Stimulated activated CD8-positive, alpha-beta memory T cell treated with anti-CD3 and anti-CD28 coated beads, Interleukin-2, amount 100 ng/mL, for 1 hour (primary cell): ENCODE results near the gene C6orf163.
"Not testable (repeated sequence)": the region's sequence is repeated elsewhere in the genome, so short reads cannot be mapped to it uniquely, and the experiment has no call there.

Experiments used
- DNase-seq, 2 donors: peaks; one replicate each; pipeline ENCODE4 v3.0.0-alpha.2; 2020; ENCODE audit warnings: low read depth in 2 of 2

The C6orf163 gene

GRCh38 chr6:87344731-87345130 lies at the start of gene C6orf163:
Gene C6orf163, plus strand, starts transcription at chr6:87344813. Its CDS starts 287 bp downstream, at chr6:87345100.
- DNase-seq, result no peak

- no peak for DNase-seq
Observed at GRCh38 chr6:87297119-87297518, 47.5 kb upstream of the C6orf163 start.

- not testable (repeated sequence) for DNase-seq
Observed at GRCh38 chr6:87301277-87301676, 43.3 kb upstream of the C6orf163 start.

GRCh38 chr6:87308970-87309369 lies 35.6 kb upstream of the C6orf163 start:
- DNase-seq, result no peak

GRCh38 chr6:87312860-87313259 lies 31.8 kb upstream of the C6orf163 start:
- no peak for DNase-seq

GRCh38 chr6:87315071-87315470 lies 29.5 kb upstream of the C6orf163 start:
- no peak for DNase-seq

- no peak for DNase-seq
Observed at GRCh38 chr6:87319271-87319987, 25.2 kb upstream of the C6orf163 start.

GRCh38 chr6:87322304-87323212 lies 22.1 kb upstream of the C6orf163 start, which contains the start of gene SMIM8:
Gene SMIM8, plus strand, starts transcription at chr6:87322588. Its CDS starts 14,444 bp downstream, at chr6:87337032.
- DNase-seq, result peak; percentile 62 to 74

- DNase-seq, result not testable (repeated sequence)
Observed at GRCh38 chr6:87323880-87324279, 20.7 kb upstream of the C6orf163 start.

GRCh38 chr6:87330961-87331360 lies 13.7 kb upstream of the C6orf163 start:
- DNase-seq, result no peak

GRCh38 chr6:87333033-87333432 lies 11.6 kb upstream of the C6orf163 start:
- no peak for DNase-seq

- no peak for DNase-seq
Observed at GRCh38 chr6:87333591-87334181, 10.9 kb upstream of the C6orf163 start.

GRCh38 chr6:87334683-87335082 lies 9.9 kb upstream of the C6orf163 start:
- DNase-seq, result no peak

- no peak for DNase-seq
Observed at GRCh38 chr6:87336367-87336766, 8.2 kb upstream of the C6orf163 start.

- DNase-seq, result no peak
Observed at GRCh38 chr6:87340230-87340629, 4.4 kb upstream of the C6orf163 start.

GRCh38 chr6:87341158-87341557 lies 3.5 kb upstream of the C6orf163 start:
- no peak for DNase-seq

- no peak for DNase-seq
Observed at GRCh38 chr6:87341899-87342298, 2.7 kb upstream of the C6orf163 start.

- no peak for DNase-seq
Observed at GRCh38 chr6:87342829-87343228, 1.8 kb upstream of the C6orf163 start.

GRCh38 chr6:87346700-87347099 lies 2.1 kb downstream of the C6orf163 start:
- no peak for DNase-seq

- DNase-seq, result no peak
Observed at GRCh38 chr6:87349896-87350295, 5.3 kb downstream of the C6orf163 start.

GRCh38 chr6:87350516-87350915 lies 5.9 kb downstream of the C6orf163 start:
- no peak for DNase-seq

GRCh38 chr6:87351583-87351982 lies 7.0 kb downstream of the C6orf163 start:
- no peak for DNase-seq
